Thyroid gland (tissue), 4 donors: Measurements from ENCODE around the gene ADTRP. TPM values are rescaled to one million over a fixed set of nuclear protein-coding genes. Genes with fewer than 3 reads are reported as not detected.

Experiments used
- DNase-seq, 2 donors: peaks; one replicate each; pipeline ENCODE4 v3.0.0-alpha.2; 2019
- H3K27ac ChIP-seq, 3 donors: fragments of 200-600 bp; sonication (generic); 1 replicate in 2 of 3; 2 replicates in 1 of 3; pipeline ENCODE4 v1.5.1; 2016 to 2019; ENCODE audit warnings: mild to moderate bottlenecking in 1 of 3, moderate library complexity in 1 of 3
- H3K27me3 ChIP-seq: fragments of 200-600 bp; sonication (generic); one replicate; pipeline ENCODE4 v1.5.1; 2019
- H3K36me3 ChIP-seq, 2 donors: fragments of 200-600 bp; sonication (generic); one replicate each; pipeline ENCODE4 v1.5.1; 2016 to 2019
- H3K4me1 ChIP-seq, 2 donors: fragments of 200-600 bp; sonication (generic); one replicate each; pipeline ENCODE4 v1.5.1; 2017 to 2019
- H3K4me3 ChIP-seq, 3 donors: fragments of 200-600 bp; sonication (generic); replicated peaks in 1 of 3; 1 replicate in 2 of 3; 2 replicates in 1 of 3; pipeline ENCODE4 v1.5.1; 2016; ENCODE audit warnings: mild to moderate bottlenecking in 1 of 3
- H3K9me3 ChIP-seq: fragments of 200-600 bp; sonication (generic); one replicate; pipeline ENCODE4 v1.5.1; 2017
- POLR2A ChIP-seq, 2 donors: fragments of 450-650 bp; IDR thresholded peaks; one replicate each; pipeline ENCODE4 v1.6.1; 2017; ENCODE audit warnings: antibody characterized with exemption in 2 of 2, mild to moderate bottlenecking in 2 of 2, moderate library complexity in 1 of 2
- WGBS, 2 donors: methylation state at CpG; one replicate each; pipeline ENCODE4 v1.1.5; 2017; 5-methylcytosine and 5-hydroxymethylcytosine counted together
- intact Hi-C: fragments of 100-400 bp; cut with DNase I; formaldehyde crosslinking; loops from one replicate; pipeline ENCODE4 v1.15.1; 2023
- total RNA-seq, 4 donors: library from RNA; depleted of rRNA; stranded (reverse); fragments of >200 nt; gene quantifications; one replicate each; pipeline ENCODE4 v1.2.3, GENCODE V29; 2016
- TF ChIP-seq, protein P1 (sequence below), 6 experiments: fragments of 200-600 bp in 3 of 6; fragments of 450-650 bp in 3 of 6; sonication (generic) in 3 of 6; IDR thresholded peaks; one replicate each; pipeline ENCODE4 v1.5.1; 2016 to 2019; ENCODE audit warnings: antibody characterized with exemption in 6 of 6, mild to moderate bottlenecking in 2 of 6, inconsistent platforms in 1 of 6, moderate library complexity in 1 of 6

The ADTRP gene
- total RNA-seq, 4 donors from 2014 or later, result 0.40 to 3.5 TPM; not detected in 2

DNA sequence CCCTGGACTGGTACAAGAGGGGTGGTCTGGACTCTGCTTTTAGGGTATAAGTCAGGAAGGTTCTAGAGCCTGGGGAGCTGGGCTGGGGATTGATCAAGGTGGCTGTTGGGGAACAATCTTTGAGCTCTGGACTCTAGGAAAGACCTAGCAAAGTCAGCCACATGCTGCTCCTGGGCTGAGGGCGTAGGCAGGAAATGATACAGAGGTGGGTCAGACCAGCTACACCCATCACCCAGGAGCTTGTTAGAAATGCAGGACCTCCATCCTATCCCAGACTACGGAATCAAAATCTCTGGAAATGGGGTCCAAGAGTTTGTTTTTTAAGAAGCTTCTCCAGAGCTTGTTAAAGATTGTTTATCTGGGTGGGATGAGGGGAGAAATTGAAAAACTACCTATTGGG, 9.4 kb downstream of the ADTRP start:
- intact Hi-C loops, result no loop called here
- Histone ChIP-seq H3K27me3 (no peaks in the 10 kb centered on the region), H3K9me3 (no peaks in the 10 kb centered on the region), H3K4me1 (peaks cover 0 to 24% of the 10 kb centered on the region in 2 donors), H3K27ac (no peak overlapping the region), H3K4me3 (no peak overlapping the region), H3K36me3 (no peaks in the 10 kb centered on the region)
- no peak for DNase-seq
- 95 to 97% methylated on average over 2 of the region's 2 CpGs for WGBS, 2 donors
- TF ChIP-seq POLR2A (IDR thresholded peaks at IDR 0.05), result no peak
- TF ChIP-seq, protein P1, sequence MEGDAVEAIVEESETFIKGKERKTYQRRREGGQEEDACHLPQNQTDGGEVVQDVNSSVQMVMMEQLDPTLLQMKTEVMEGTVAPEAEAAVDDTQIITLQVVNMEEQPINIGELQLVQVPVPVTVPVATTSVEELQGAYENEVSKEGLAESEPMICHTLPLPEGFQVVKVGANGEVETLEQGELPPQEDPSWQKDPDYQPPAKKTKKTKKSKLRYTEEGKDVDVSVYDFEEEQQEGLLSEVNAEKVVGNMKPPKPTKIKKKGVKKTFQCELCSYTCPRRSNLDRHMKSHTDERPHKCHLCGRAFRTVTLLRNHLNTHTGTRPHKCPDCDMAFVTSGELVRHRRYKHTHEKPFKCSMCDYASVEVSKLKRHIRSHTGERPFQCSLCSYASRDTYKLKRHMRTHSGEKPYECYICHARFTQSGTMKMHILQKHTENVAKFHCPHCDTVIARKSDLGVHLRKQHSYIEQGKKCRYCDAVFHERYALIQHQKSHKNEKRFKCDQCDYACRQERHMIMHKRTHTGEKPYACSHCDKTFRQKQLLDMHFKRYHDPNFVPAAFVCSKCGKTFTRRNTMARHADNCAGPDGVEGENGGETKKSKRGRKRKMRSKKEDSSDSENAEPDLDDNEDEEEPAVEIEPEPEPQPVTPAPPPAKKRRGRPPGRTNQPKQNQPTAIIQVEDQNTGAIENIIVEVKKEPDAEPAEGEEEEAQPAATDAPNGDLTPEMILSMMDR (IDR thresholded peaks at IDR 0.05), result no peak

- H3K4me1 ChIP-seq, result peaks cover 0 to 32% of the 10 kb centered on the region in 2 donors
- no peak overlapping the region for H3K4me3 ChIP-seq
- H3K9me3 ChIP-seq, result no peaks in the 10 kb centered on the region
- no peak for TF ChIP-seq POLR2A (IDR thresholded peaks at IDR 0.05)
- TF ChIP-seq, protein P1 (IDR thresholded peaks at IDR 0.05), result no peak
- no peak for DNase-seq
- WGBS, 2 donors, result 89 to 93% methylated on average over 7 of the region's 7 CpGs
- intact Hi-C loops, result no loop called here
- H3K27ac ChIP-seq, result no peak overlapping the region
- H3K27me3 ChIP-seq, result no peaks in the 10 kb centered on the region
- no peaks in the 10 kb centered on the region for H3K36me3 ChIP-seq
Measured at GRCh38 chr6:11767978-11768756, 10.4 kb downstream of the ADTRP start.

DNA sequence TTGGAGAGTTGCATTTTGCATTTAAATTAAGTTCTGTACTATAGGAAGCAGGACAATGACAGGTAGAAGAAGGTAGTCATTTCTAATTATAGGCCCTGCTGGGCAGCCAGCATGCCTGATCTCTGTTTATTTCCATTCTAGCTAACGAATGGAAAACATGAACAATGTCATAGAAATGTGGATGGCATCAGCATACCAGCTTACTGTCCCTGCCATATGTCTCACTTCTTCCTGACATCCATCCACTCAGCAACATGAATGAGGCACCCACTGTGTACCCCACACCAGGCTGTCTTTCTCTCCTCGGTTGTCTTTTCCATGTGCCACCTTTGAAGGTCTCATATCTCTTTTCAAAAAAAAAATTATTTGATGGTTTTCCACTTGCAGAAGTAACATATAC, 11.1 kb downstream of the ADTRP start:
- H3K27me3 ChIP-seq, result no peaks in the 10 kb centered on the region
- TF ChIP-seq, protein P1 (IDR thresholded peaks at IDR 0.05), result no peak
- no peak for TF ChIP-seq POLR2A (IDR thresholded peaks at IDR 0.05)
- no peak overlapping the region for H3K4me3 ChIP-seq
- peaks cover 6 to 32% of the 10 kb centered on the region in 2 donors for H3K4me1 ChIP-seq
- no peak for DNase-seq
- no peaks in the 10 kb centered on the region for H3K36me3 ChIP-seq
- WGBS, 2 donors, result 93 to 94% methylated on average over 2 of the region's 2 CpGs
- no peak overlapping the region for H3K27ac ChIP-seq
- H3K9me3 ChIP-seq, result no peaks in the 10 kb centered on the region
- intact Hi-C loops, result no loop called here

GRCh38 chr6:11766589-11767450, 11.8 kb downstream of the ADTRP start:
- WGBS, 2 donors, result 65 to 76% methylated on average over 8 of the region's 8 CpGs
- intact Hi-C loops, result no loop called here
- Histone ChIP-seq H3K36me3 (no peaks in the 10 kb centered on the region), H3K4me1 (peaks cover 6 to 32% of the 10 kb centered on the region in 2 donors), H3K9me3 (no peaks in the 10 kb centered on the region), H3K27me3 (no peaks in the 10 kb centered on the region), H3K4me3 (no peak overlapping the region), H3K27ac (peak overlapping the region in 1 of 3 donors; percentile 38)
- no peak for TF ChIP-seq POLR2A (IDR thresholded peaks at IDR 0.05)
- TF ChIP-seq, protein P1 (IDR thresholded peaks at IDR 0.05), result no peak
- no peak for DNase-seq
